Heart left ventricle (tissue), 16 donors: ENCODE measurements around the gene CIAO1. TPM values are rescaled to one million over a fixed set of nuclear protein-coding genes. Genes with fewer than 3 reads are reported as not detected.

Experiments used
- ATAC-seq, 4 donors: fragments of 200-7000 bp; cut with Tn5 transposase; one replicate each; pipeline ENCODE4 v1.9.1; 2020 to 2022; ENCODE audit warnings: moderate library complexity in 4 of 4, mild to moderate bottlenecking in 3 of 4, moderate number of reproducible peaks in 1 of 4
- DNase-seq, 5 donors: peaks; one replicate each; pipeline ENCODE4 v3.0.0-alpha.2; 2020
- H3K27ac ChIP-seq, 12 donors: fragments of 200-600 bp; sonication (generic) in 4 of 12; one replicate each; pipeline versions ENCODE4 v1.5.0 to v1.8.0; 2016 to 2022; ENCODE audit warnings: mild to moderate bottlenecking in 2 of 12
- H3K27me3 ChIP-seq, 9 donors: fragments of 200-600 bp; sonication (generic) in 2 of 9; one replicate each; pipeline versions ENCODE4 v1.5.1 to v1.8.0; 2016 to 2022; ENCODE audit warnings: mild to moderate bottlenecking in 3 of 9
- H3K36me3 ChIP-seq, 9 donors: fragments of 200-600 bp; sonication (generic) in 2 of 9; one replicate each; pipeline versions ENCODE4 v1.5.0 to v1.8.0; 2018 to 2022; ENCODE audit warnings: mild to moderate bottlenecking in 2 of 9
- H3K4me1 ChIP-seq, 12 donors: fragments of 200-600 bp; sonication (generic) in 4 of 12; one replicate each; pipeline versions ENCODE4 v1.5.0 to v1.8.0; 2016 to 2022; ENCODE audit warnings: mild to moderate bottlenecking in 3 of 12
- H3K4me3 ChIP-seq, 12 donors: fragments of 200-600 bp; sonication (generic) in 4 of 12; one replicate each; pipeline versions ENCODE4 v1.5.0 to v1.8.0; 2017 to 2022; ENCODE audit warnings: mild to moderate bottlenecking in 9 of 12, moderate library complexity in 4 of 12
- H3K9me3 ChIP-seq, 12 donors: fragments of 200-600 bp; sonication (generic) in 4 of 12; one replicate each; pipeline versions ENCODE4 v1.5.0 to v1.8.0; 2016 to 2022; ENCODE audit warnings: mild to moderate bottlenecking in 1 of 12
- CTCF ChIP-seq, 12 donors: fragments of 200-600 bp; sonication (generic) in 4 of 12; IDR thresholded peaks; one replicate each; pipeline versions ENCODE4 v1.5.0 to v1.8.0; 2018 to 2022; ENCODE audit warnings: antibody characterized with exemption in 12 of 12, mild to moderate bottlenecking in 5 of 12
- POLR2A ChIP-seq, 2 donors: fragments of 450-650 bp; IDR thresholded peaks; one replicate each; pipeline ENCODE4 v1.6.1; 2017; ENCODE audit warnings: antibody characterized with exemption in 2 of 2, mild to moderate bottlenecking in 2 of 2, moderate library complexity in 2 of 2
- WGBS, 4 donors: extraction: QIAGEN DNeasy Blood & Tissue Kit in 2 of 4; methylation state at CpG; one replicate each; pipeline versions ENCODE4 v1.1.5 to v1.1.7; 2013 to 2018; 5-methylcytosine and 5-hydroxymethylcytosine counted together
- intact Hi-C, 10 donors: fragments of 100-400 bp; cut with DNase I; formaldehyde crosslinking; loops; one replicate each; pipeline versions ENCODE4 v1.11.1 to v1.14.2; 2022
- polyA plus RNA-seq, 2 donors: library from polyadenylated mRNA; stranded (reverse); fragments of 200-250 nt; gene quantifications; one replicate each; pipeline ENCODE4 v1.2.3, GENCODE V29; 2013
- total RNA-seq, 9 donors: library from RNA; depleted of rRNA in 2 of 9; stranded (reverse); fragments of >200 nt in 2 of 9; fragmentation: NEBNext Ultra II Directional in 3 of 9; extraction: Animal tissue kit (Norgen Biotek cat#: 25700) in 3 of 9; gene quantifications; one replicate each; pipeline versions ENCODE4 v1.1.0 to v1.2.4, GENCODE V29; 2016 to 2023
- donor health status: ischemic (EF 13 %, LVEDD 7.1; RV severe dilation, severe dysfunction).
- donor health status: healthy with polysubstance abuse.
- donor health status: DM: no; HTN: yes; CAD: no.
- donor health status: DM: no; HTN: no; CAD: no.
- donor health status: ischemic (EF 25% LVEDD 6.9; RV normal size, moderate dysfunction).
- donor health status: ischemic (EF 25% LVEDD 5.7; RV mildly dilated, moderate dysfunction).
- donor health status: healthy.
- donor health status: DM: yes; HTN: yes; CAD: no.
- donor health status: ischemic (EF 35%, LVEDD 5.7; RV mildly dilated, moderate dysfunction).
- donor health status: nonischemic (EF 11% LVEDD 7.7; RV severe dilation, severe dysfunction).
- donor health status: DM: yes; HTN: yes; CAD: no.
- donor health status: PGD.
- donor health status: ischemic (EF 29% LVEDD 5.4; RV normal size, mild dysfunction).
- donor health status: nonischemic (EF 23%, LVEDD 6.1; RV moderate dilation, normal function).

Gene CIAO1
- total and polyA plus RNA-seq, 11 donors, result 20.5 to 109 (median 68.7) TPM

GRCh38 chr2:96258166-96259022 is 7.6 kb upstream of the CIAO1 start:
- Histone ChIP-seq H3K27ac (peak overlapping the region; percentile 62 to 96 (median 92)), H3K4me3 (no peak overlapping the region), H3K4me1 (peaks cover 37 to 100% (median 95%) of the 10 kb centered on the region in 12 donors), H3K36me3 (peaks cover 0 to 62% (median 55%) of the 10 kb centered on the region in 9 donors), H3K9me3 (no peaks in the 10 kb centered on the region), H3K27me3 (no peaks in the 10 kb centered on the region)
- intact Hi-C loops, result loop anchor here in 1 of 10 donors (2.0 kb wide), 1 partner anchor 50 kb away; the partner anchor contains the start of gene STARD7
- peak; percentile 42 to 64 (median 48) for ATAC-seq
- DNase-seq, result peak in 3 of 5 donors; percentile 42 to 62 (median 45)
- WGBS, 4 donors, result 63 to 69% (median 67%) methylated on average over 6 to 7 of the region's 7 CpGs
- no peak for TF ChIP-seq CTCF (IDR thresholded peaks at IDR 0.05)
- TF ChIP-seq POLR2A (IDR thresholded peaks at IDR 0.05), result no peak

- peaks cover 44 to 100% (median 95%) of the 10 kb centered on the region in 12 donors for H3K4me1 ChIP-seq
- H3K27me3 ChIP-seq, result no peaks in the 10 kb centered on the region
- H3K36me3 ChIP-seq, result peaks cover 0 to 59% (median 49%) of the 10 kb centered on the region in 9 donors
- ATAC-seq (peak; percentile 3 to 32 (median 20)), DNase-seq (peak in 3 of 5 donors; percentile 41 to 63 (median 44))
- intact Hi-C loops, result loop anchor here in 1 of 10 donors (2.0 kb wide), 1 partner anchor 51 kb away; the partner anchor contains the start of gene STARD7
- H3K27ac ChIP-seq, result peak overlapping the region; percentile 62 to 96 (median 92)
- H3K4me3 ChIP-seq, result peak overlapping the region in 8 of 12 donors; percentile 5 to 30 (median 18)
- 42 to 57% (median 50%) methylated on average over 5 of the region's 5 CpGs for WGBS, 4 donors
- no peaks in the 10 kb centered on the region for H3K9me3 ChIP-seq
- TF ChIP-seq CTCF (IDR thresholded peaks at IDR 0.05) (no peak), POLR2A (IDR thresholded peaks at IDR 0.05) (peak in 1 of 2 donors; percentile 10)
These were observed 6.5 kb upstream of the CIAO1 start for GRCh38 chr2:96259497-96259921.

GRCh38 chr2:96260387-96261260 is 5.4 kb upstream of the CIAO1 start:
- H3K9me3 ChIP-seq, result no peaks in the 10 kb centered on the region
- no peaks in the 10 kb centered on the region for H3K27me3 ChIP-seq
- peak overlapping the region; percentile 62 to 96 (median 92) for H3K27ac ChIP-seq
- peak overlapping the region in 10 of 12 donors; percentile 3 to 30 (median 16) for H3K4me3 ChIP-seq
- intact Hi-C loops, result loop anchor here in 7 of 10 donors (1.0 to 10.0 kb wide), 6 partner anchors 52 to 126 kb away; partner anchors contain the start of genes STARD7 (in 4 of the 7), ASTL (in 3 of the 7) and DUSP2 (in 1 of the 7)
- H3K4me1 ChIP-seq, result peaks cover 47 to 95% (median 88%) of the 10 kb centered on the region in 12 donors
- peak in 1 of 2 donors; percentile 54 for TF ChIP-seq POLR2A (IDR thresholded peaks at IDR 0.05)
- TF ChIP-seq CTCF (IDR thresholded peaks at IDR 0.05), result peak; percentile 15 to 68 (median 41)
- peak in 4 of 5 donors; percentile 64 to 87 (median 79) for DNase-seq
- 31 to 36% (median 34%) methylated on average over 9 to 10 of the region's 10 CpGs for WGBS, 4 donors
- H3K36me3 ChIP-seq, result peaks cover 0 to 48% (median 38%) of the 10 kb centered on the region in 9 donors
- ATAC-seq, result peak; percentile 75 to 85 (median 82)
